Heart left ventricle (tissue), 16 donors: Measurements from ENCODE around the gene CAV1. TPM values are rescaled to one million over a fixed set of nuclear protein-coding genes. Genes with fewer than 3 reads are reported as not detected.

ENCODE experiments used
- ATAC-seq, 4 donors: fragments of 200-7000 bp; cut with Tn5 transposase; one replicate each; pipeline ENCODE4 v1.9.1; 2020 to 2022; ENCODE audit warnings: moderate library complexity in 4 of 4, mild to moderate bottlenecking in 3 of 4, moderate number of reproducible peaks in 1 of 4
- DNase-seq, 5 donors: peaks; one replicate each; pipeline ENCODE4 v3.0.0-alpha.2; 2020
- H3K27ac ChIP-seq, 12 donors: fragments of 200-600 bp; sonication (generic) in 4 of 12; one replicate each; pipeline versions ENCODE4 v1.5.0 to v1.8.0; 2016 to 2022; ENCODE audit warnings: mild to moderate bottlenecking in 2 of 12
- H3K27me3 ChIP-seq, 9 donors: fragments of 200-600 bp; sonication (generic) in 2 of 9; one replicate each; pipeline versions ENCODE4 v1.5.1 to v1.8.0; 2016 to 2022; ENCODE audit warnings: mild to moderate bottlenecking in 3 of 9
- H3K36me3 ChIP-seq, 9 donors: fragments of 200-600 bp; sonication (generic) in 2 of 9; one replicate each; pipeline versions ENCODE4 v1.5.0 to v1.8.0; 2018 to 2022; ENCODE audit warnings: mild to moderate bottlenecking in 2 of 9
- H3K4me1 ChIP-seq, 12 donors: fragments of 200-600 bp; sonication (generic) in 4 of 12; one replicate each; pipeline versions ENCODE4 v1.5.0 to v1.8.0; 2016 to 2022; ENCODE audit warnings: mild to moderate bottlenecking in 3 of 12
- H3K4me3 ChIP-seq, 12 donors: fragments of 200-600 bp; sonication (generic) in 4 of 12; one replicate each; pipeline versions ENCODE4 v1.5.0 to v1.8.0; 2017 to 2022; ENCODE audit warnings: mild to moderate bottlenecking in 9 of 12, moderate library complexity in 4 of 12
- H3K9me3 ChIP-seq, 12 donors: fragments of 200-600 bp; sonication (generic) in 4 of 12; one replicate each; pipeline versions ENCODE4 v1.5.0 to v1.8.0; 2016 to 2022; ENCODE audit warnings: mild to moderate bottlenecking in 1 of 12
- CTCF ChIP-seq, 12 donors: fragments of 200-600 bp; sonication (generic) in 4 of 12; IDR thresholded peaks; one replicate each; pipeline versions ENCODE4 v1.5.0 to v1.8.0; 2018 to 2022; ENCODE audit warnings: antibody characterized with exemption in 12 of 12, mild to moderate bottlenecking in 5 of 12
- POLR2A ChIP-seq, 2 donors: fragments of 450-650 bp; IDR thresholded peaks; one replicate each; pipeline ENCODE4 v1.6.1; 2017; ENCODE audit warnings: antibody characterized with exemption in 2 of 2, mild to moderate bottlenecking in 2 of 2, moderate library complexity in 2 of 2
- WGBS, 4 donors: extraction: QIAGEN DNeasy Blood & Tissue Kit in 2 of 4; methylation state at CpG; one replicate each; pipeline versions ENCODE4 v1.1.5 to v1.1.7; 2013 to 2018; 5-methylcytosine and 5-hydroxymethylcytosine counted together
- intact Hi-C, 10 donors: fragments of 100-400 bp; cut with DNase I; formaldehyde crosslinking; loops; one replicate each; pipeline versions ENCODE4 v1.11.1 to v1.14.2; 2022
- polyA plus RNA-seq, 2 donors: library from polyadenylated mRNA; stranded (reverse); fragments of 200-250 nt; gene quantifications; one replicate each; pipeline ENCODE4 v1.2.3, GENCODE V29; 2013
- total RNA-seq, 9 donors: library from RNA; depleted of rRNA in 2 of 9; stranded (reverse); fragments of >200 nt in 2 of 9; fragmentation: NEBNext Ultra II Directional in 3 of 9; extraction: Animal tissue kit (Norgen Biotek cat#: 25700) in 3 of 9; gene quantifications; one replicate each; pipeline versions ENCODE4 v1.1.0 to v1.2.4, GENCODE V29; 2016 to 2023
- donor health status: ischemic (EF 13 %, LVEDD 7.1; RV severe dilation, severe dysfunction).
- donor health status: healthy with polysubstance abuse.
- donor health status: DM: no; HTN: yes; CAD: no.
- donor health status: DM: no; HTN: no; CAD: no.
- donor health status: ischemic (EF 25% LVEDD 6.9; RV normal size, moderate dysfunction).
- donor health status: ischemic (EF 25% LVEDD 5.7; RV mildly dilated, moderate dysfunction).
- donor health status: healthy.
- donor health status: DM: yes; HTN: yes; CAD: no.
- donor health status: ischemic (EF 35%, LVEDD 5.7; RV mildly dilated, moderate dysfunction).
- donor health status: nonischemic (EF 11% LVEDD 7.7; RV severe dilation, severe dysfunction).
- donor health status: DM: yes; HTN: yes; CAD: no.
- donor health status: PGD.
- donor health status: ischemic (EF 29% LVEDD 5.4; RV normal size, mild dysfunction).
- donor health status: nonischemic (EF 23%, LVEDD 6.1; RV moderate dilation, normal function).

The CAV1 gene
- total and polyA plus RNA-seq, 11 donors: 125 to 408 (median 281) TPM

- TF ChIP-seq CTCF (IDR thresholded peaks at IDR 0.05) (no peak), POLR2A (IDR thresholded peaks at IDR 0.05) (no peak)
- Histone ChIP-seq H3K27me3 (peaks cover 0 to 24% (median 0%) of the 10 kb centered on the region in 9 donors), H3K36me3 (peaks cover 0 to 22% (median 7%) of the 10 kb centered on the region in 9 donors), H3K4me1 (peaks cover 2 to 40% (median 24%) of the 10 kb centered on the region in 12 donors), H3K4me3 (peak overlapping the region in 11 of 12 donors; percentile 70 to 92 (median 85)), H3K9me3 (no peaks in the 10 kb centered on the region), H3K27ac (peak overlapping the region; percentile 91 to 99 (median 98))
- WGBS, 4 donors: 12 to 14% (median 13%) methylated on average over 10 of the region's 10 CpGs
- intact Hi-C loops: loop anchor here in 7 of 10 donors (1.0 to 10.0 kb wide), 11 partner anchors 23 to 269 kb away; no protein-coding TSS in a partner anchor
- DNase-seq (no peak), ATAC-seq (no peak)
Observed at GRCh38 chr7:116524221-116524608, 621 bp upstream of the CAV1 start.

- Histone ChIP-seq H3K36me3 (peaks cover 0 to 34% (median 8%) of the 10 kb centered on the region in 9 donors), H3K4me3 (peak overlapping the region; percentile 70 to 92 (median 86)), H3K27ac (peak overlapping the region; percentile 91 to 99 (median 98)), H3K27me3 (peaks cover 0 to 24% (median 0%) of the 10 kb centered on the region in 9 donors), H3K9me3 (no peaks in the 10 kb centered on the region), H3K4me1 (peaks cover 5 to 52% (median 36%) of the 10 kb centered on the region in 12 donors)
- intact Hi-C loops: loop anchor here (2.0 to 10.0 kb wide), 21 partner anchors 25 to 337 kb away; partner anchors contain the start of gene CAPZA2 (in 1 of the 10)
- WGBS, 4 donors: 0 to 2% (median 0%) methylated on average over 27 to 36 of the region's 36 CpGs
- ATAC-seq: peak; percentile 30 to 52 (median 32)
- DNase-seq: peak; percentile 44 to 74 (median 58)
- TF ChIP-seq POLR2A (IDR thresholded peaks at IDR 0.05) (no peak), CTCF (IDR thresholded peaks at IDR 0.05) (no peak)
Observed at GRCh38 chr7:116525298-116525912, 569 bp downstream of the CAV1 start.

GRCh38 chr7:116525913-116526861 is 1.4 kb downstream of the CAV1 start:
- peak overlapping the region; percentile 91 to 99 (median 98) for H3K27ac ChIP-seq
- peaks cover 5 to 59% (median 43%) of the 10 kb centered on the region in 12 donors for H3K4me1 ChIP-seq
- H3K4me3 ChIP-seq: peak overlapping the region; percentile 70 to 92 (median 86)
- H3K9me3 ChIP-seq: no peaks in the 10 kb centered on the region
- peaks cover 0 to 24% (median 0%) of the 10 kb centered on the region in 9 donors for H3K27me3 ChIP-seq
- peaks cover 0 to 41% (median 8%) of the 10 kb centered on the region in 9 donors for H3K36me3 ChIP-seq
- ATAC-seq: peak; percentile 68 to 88 (median 82)
- 1% methylated on average over 62 to 83 of the region's 83 CpGs for WGBS, 4 donors
- TF ChIP-seq POLR2A (IDR thresholded peaks at IDR 0.05) (peak in 1 of 2 donors; percentile 71), CTCF (IDR thresholded peaks at IDR 0.05) (peak; percentile 55 to 99 (median 92))
- DNase-seq: peak; percentile 86 to 91 (median 88)
- intact Hi-C loops: loop anchor here (2.0 to 10.0 kb wide), 22 partner anchors 25 to 336 kb away; partner anchors contain the start of gene CAPZA2 (in 1 of the 10)
